Measurements from ENCODE around the gene TSPAN9.

DNA sequence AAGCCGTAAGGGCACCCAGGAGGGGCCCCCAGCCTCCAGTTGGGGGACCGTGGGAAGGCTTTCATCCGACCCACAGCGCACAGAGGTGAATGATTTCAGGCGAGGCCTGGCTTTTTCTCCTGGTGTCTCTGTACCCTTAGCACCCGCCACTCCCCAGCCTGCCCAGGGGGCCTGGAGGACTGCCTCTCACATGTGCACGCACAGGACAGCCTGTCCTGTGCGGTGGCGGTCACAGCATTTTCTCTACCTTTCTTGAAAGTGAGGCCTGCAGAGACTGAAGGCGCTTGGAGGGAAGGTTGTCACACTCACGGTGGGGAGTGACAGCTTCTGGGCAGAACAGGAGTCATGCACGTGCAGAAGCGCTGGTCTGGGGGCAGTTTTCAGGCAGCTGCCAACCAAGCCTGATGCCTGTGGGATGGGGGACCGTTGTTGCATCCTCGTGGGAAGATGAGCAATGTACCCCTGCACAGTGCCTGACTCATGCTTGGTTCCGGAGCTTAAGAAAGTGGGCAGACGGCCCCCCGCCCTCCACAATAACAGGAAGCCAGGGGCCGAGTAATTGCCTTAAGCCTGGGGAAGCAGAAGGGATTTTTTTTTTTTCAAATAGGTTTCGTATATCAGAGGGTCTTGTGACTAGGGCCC, 148.1 kb downstream of the TSPAN9 start:
- TF ChIP-seq SMC3 (IDR thresholded peaks at IDR 0.05) (no peak), RCOR1 (IDR thresholded peaks at IDR 0.05; ENCODE audit: low read depth, low read length) (no peak), RAD21 (conservative IDR thresholded peaks at IDR 0.05 in 1 of 2, IDR thresholded peaks at IDR 0.05 in 1 of 2) (no peak), EHMT2 (IDR thresholded peaks at IDR 0.05; ENCODE audit: low read depth) (no peak), POLR2A (IDR thresholded peaks at IDR 0.05; ENCODE audit: low read length) (no peak), BHLHE40 (IDR thresholded peaks at IDR 0.05; ENCODE audit: low read depth, low read length) (no peak), ZFP36 (IDR thresholded peaks at IDR 0.05; ENCODE audit: borderline replicate concordance, partially characterized antibody) (no peak)
- TF ChIP-seq, protein P1, sequence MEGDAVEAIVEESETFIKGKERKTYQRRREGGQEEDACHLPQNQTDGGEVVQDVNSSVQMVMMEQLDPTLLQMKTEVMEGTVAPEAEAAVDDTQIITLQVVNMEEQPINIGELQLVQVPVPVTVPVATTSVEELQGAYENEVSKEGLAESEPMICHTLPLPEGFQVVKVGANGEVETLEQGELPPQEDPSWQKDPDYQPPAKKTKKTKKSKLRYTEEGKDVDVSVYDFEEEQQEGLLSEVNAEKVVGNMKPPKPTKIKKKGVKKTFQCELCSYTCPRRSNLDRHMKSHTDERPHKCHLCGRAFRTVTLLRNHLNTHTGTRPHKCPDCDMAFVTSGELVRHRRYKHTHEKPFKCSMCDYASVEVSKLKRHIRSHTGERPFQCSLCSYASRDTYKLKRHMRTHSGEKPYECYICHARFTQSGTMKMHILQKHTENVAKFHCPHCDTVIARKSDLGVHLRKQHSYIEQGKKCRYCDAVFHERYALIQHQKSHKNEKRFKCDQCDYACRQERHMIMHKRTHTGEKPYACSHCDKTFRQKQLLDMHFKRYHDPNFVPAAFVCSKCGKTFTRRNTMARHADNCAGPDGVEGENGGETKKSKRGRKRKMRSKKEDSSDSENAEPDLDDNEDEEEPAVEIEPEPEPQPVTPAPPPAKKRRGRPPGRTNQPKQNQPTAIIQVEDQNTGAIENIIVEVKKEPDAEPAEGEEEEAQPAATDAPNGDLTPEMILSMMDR (IDR thresholded peaks at IDR 0.05), result no peak
